Gastrocnemius medialis (tissue), 4 donors: Measurements from ENCODE around the gene TNS3. TPM values are rescaled to one million over a fixed set of nuclear protein-coding genes. Genes with fewer than 3 reads are reported as not detected.

Experiments
- ATAC-seq, 2 donors: fragments of 150-250 bp; one replicate each; pipeline ENCODE4 v1.9.1; 2016
- DNase-seq, 2 donors: peaks; one replicate each; pipeline ENCODE4 v3.0.0-alpha.2; 2019
- H3K27ac ChIP-seq, 4 donors: fragments of 200-600 bp; sonication (generic); 1 replicate in 1 of 4; 2 replicates in 3 of 4; pipeline ENCODE4 v1.5.1; 2016 to 2018; ENCODE audit warnings: mild to moderate bottlenecking in 2 of 4, moderate library complexity in 1 of 4
- H3K27me3 ChIP-seq, 3 donors: fragments of 200-600 bp; sonication (generic) in 2 of 3; 1 replicate in 1 of 3; 2 replicates in 2 of 3; pipeline versions ENCODE4 v1.5.1 to v1.6.0; 2016 to 2019; ENCODE audit warnings: mild to moderate bottlenecking in 1 of 3, moderate library complexity in 1 of 3
- H3K36me3 ChIP-seq, 2 donors: fragments of 200-600 bp; sonication (generic) in 1 of 2; one replicate each; pipeline ENCODE4 v1.5.1; 2017 to 2018
- H3K4me1 ChIP-seq, 2 donors: fragments of 200-600 bp; sonication (generic) in 1 of 2; one replicate each; pipeline ENCODE4 v1.5.1; 2016 to 2017; ENCODE audit warnings: mild to moderate bottlenecking in 2 of 2
- H3K4me3 ChIP-seq, 4 donors: fragments of 200-600 bp; sonication (generic) in 3 of 4; 1 replicate in 1 of 4; 2 replicates in 3 of 4; pipeline ENCODE4 v1.5.1; 2016 to 2019; ENCODE audit warnings: mild to moderate bottlenecking in 2 of 4
- H3K9me3 ChIP-seq, 3 donors: fragments of 200-600 bp; sonication (generic) in 2 of 3; 1 replicate in 1 of 3; 2 replicates in 2 of 3; pipeline ENCODE4 v1.5.1; 2016 to 2019
- POLR2A ChIP-seq, 2 donors: fragments of 450-650 bp; IDR thresholded peaks; one replicate each; pipeline ENCODE4 v1.6.1; 2017; ENCODE audit warnings: antibody characterized with exemption in 2 of 2, mild to moderate bottlenecking in 2 of 2, moderate library complexity in 2 of 2
- in situ Hi-C, 4 donors: fragments of 200-750 bp; cut with MboI; loops; one replicate each; pipeline versions ENCODE4 v1.15.0 to v1.8.0; 2017; ENCODE audit warnings: low sequenced_read_pairs in 4 of 4
- intact Hi-C: fragments of 100-400 bp; cut with DNase I; formaldehyde crosslinking; loops from one replicate; pipeline ENCODE4 v1.15.1; 2023; ENCODE audit warnings: low total_unique reads
- total RNA-seq, 4 donors: library from RNA; depleted of rRNA; stranded (reverse); fragments of >200 nt; gene quantifications; one replicate each; pipeline versions ENCODE4 v1.1.0 to v1.2.3, GENCODE V29; 2016
- TF ChIP-seq, protein P1 (sequence below), 5 experiments: fragments of 450-650 bp in 3 of 5; fragments of 200-600 bp in 2 of 5; sonication (generic) in 2 of 5; IDR thresholded peaks in 4 of 5; conservative IDR thresholded peaks in 1 of 5; 1 replicate in 4 of 5; 2 replicates in 1 of 5; pipeline ENCODE4 v1.5.1; 2016 to 2019; ENCODE audit warnings: antibody characterized with exemption in 5 of 5, mild to moderate bottlenecking in 3 of 5, moderate library complexity in 3 of 5

Gene TNS3
- total RNA-seq, 4 donors from 2014 or later, result 39.4 to 64.3 (median 50.5) TPM

DNA sequence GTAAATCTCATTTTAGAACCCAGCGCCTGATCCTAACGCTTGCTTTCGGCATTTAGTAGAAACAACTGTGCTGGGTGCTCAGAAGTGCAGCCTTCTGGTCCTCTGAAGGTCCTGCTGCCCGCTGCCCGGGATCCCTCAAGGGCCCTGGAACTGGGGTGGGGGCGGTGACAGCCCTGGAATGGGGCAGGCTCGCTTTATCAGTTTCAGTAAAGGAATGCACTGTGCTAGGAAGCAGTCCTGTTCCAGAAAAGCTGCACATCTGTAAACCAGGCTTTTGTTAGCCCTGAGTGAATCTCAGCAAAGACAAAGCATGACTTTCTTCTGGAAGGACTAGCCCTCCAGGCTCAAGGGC, 254.6 kb downstream of the TNS3 start:
- Histone ChIP-seq H3K4me1 (peaks cover 69 to 74% of the 10 kb centered on the region in 2 donors), H3K27ac (peak overlapping the region; percentile 70 to 87 (median 76)), H3K27me3 (no peaks in the 10 kb centered on the region), H3K36me3 (no peaks in the 10 kb centered on the region), H3K9me3 (no peaks in the 10 kb centered on the region), H3K4me3 (peak overlapping the region in 3 of 4 donors; percentile 41 to 45 (median 43))
- intact Hi-C loops, result no loop called here
- ATAC-seq (peak; percentile 9 to 10), DNase-seq (no peak)
- in situ Hi-C loops, result no loop called here
- TF ChIP-seq, protein P1, sequence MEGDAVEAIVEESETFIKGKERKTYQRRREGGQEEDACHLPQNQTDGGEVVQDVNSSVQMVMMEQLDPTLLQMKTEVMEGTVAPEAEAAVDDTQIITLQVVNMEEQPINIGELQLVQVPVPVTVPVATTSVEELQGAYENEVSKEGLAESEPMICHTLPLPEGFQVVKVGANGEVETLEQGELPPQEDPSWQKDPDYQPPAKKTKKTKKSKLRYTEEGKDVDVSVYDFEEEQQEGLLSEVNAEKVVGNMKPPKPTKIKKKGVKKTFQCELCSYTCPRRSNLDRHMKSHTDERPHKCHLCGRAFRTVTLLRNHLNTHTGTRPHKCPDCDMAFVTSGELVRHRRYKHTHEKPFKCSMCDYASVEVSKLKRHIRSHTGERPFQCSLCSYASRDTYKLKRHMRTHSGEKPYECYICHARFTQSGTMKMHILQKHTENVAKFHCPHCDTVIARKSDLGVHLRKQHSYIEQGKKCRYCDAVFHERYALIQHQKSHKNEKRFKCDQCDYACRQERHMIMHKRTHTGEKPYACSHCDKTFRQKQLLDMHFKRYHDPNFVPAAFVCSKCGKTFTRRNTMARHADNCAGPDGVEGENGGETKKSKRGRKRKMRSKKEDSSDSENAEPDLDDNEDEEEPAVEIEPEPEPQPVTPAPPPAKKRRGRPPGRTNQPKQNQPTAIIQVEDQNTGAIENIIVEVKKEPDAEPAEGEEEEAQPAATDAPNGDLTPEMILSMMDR (IDR thresholded peaks at IDR 0.05 in 4 of 5, conservative IDR thresholded peaks at IDR 0.05 in 1 of 5), result no peak
- no peak for TF ChIP-seq POLR2A (IDR thresholded peaks at IDR 0.05)

DNA sequence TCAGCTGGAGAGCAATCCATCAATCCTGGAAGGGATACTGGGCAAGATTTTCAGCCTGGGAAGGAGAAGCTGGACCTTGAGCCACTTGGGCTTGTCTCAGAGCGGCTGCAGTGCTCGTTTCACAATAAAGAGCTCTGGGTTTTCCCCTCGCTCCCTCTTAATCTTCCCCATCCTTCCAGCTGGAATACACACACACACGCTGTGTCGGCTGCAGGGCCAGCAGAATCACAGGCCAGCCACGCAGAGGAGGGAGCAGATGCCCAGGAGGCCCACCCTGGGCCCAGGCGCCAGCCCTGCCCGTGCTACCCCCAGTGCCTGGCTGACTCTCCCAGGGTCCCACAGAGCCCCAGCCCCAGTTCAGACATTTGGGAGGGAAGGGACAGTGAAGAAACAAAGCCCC, 255.1 kb downstream of the TNS3 start:
- no peak for DNase-seq
- peaks cover 65 to 71% of the 10 kb centered on the region in 2 donors for H3K4me1 ChIP-seq
- intact Hi-C loops, result no loop called here

DNA sequence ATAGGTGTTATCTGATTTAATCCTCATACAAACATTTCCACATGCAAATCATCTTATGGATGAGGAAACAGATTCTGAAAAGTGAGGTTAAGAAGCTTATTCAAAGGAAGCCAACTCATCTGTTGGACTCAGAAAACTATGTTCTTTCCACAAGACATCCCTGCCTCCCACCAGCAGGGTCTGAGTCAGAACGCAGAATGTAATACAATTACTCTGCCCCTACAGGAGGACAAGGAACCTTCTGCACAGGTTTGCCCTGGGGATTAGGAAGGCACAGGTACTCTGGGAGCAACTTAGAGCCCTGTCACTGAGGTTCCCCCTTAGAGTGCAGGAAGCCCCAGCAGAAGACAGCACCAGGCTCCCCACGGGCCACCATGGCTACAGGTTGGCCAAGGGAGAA, 255.7 kb downstream of the TNS3 start:
- Histone ChIP-seq H3K27ac (peak overlapping the region; percentile 70 to 87 (median 76)), H3K9me3 (no peaks in the 10 kb centered on the region), H3K4me1 (peaks cover 59 to 66% of the 10 kb centered on the region in 2 donors), H3K27me3 (no peaks in the 10 kb centered on the region), H3K4me3 (peak overlapping the region in 1 of 4 donors; percentile 43), H3K36me3 (no peaks in the 10 kb centered on the region)
- intact Hi-C loops (no loop called here), in situ Hi-C loops (no loop called here)
- TF ChIP-seq, protein P1 (IDR thresholded peaks at IDR 0.05 in 4 of 5, conservative IDR thresholded peaks at IDR 0.05 in 1 of 5), result peak in 1 of 5 experiments; percentile 12
- TF ChIP-seq POLR2A (IDR thresholded peaks at IDR 0.05), result no peak
- DNase-seq (no peak), ATAC-seq (no peak)

More for the DNA sequence above, 255.1 kb downstream of the TNS3 start:
- in situ Hi-C loops, result no loop called here
- peak overlapping the region; percentile 70 to 87 (median 76) for H3K27ac ChIP-seq
- H3K4me3 ChIP-seq, result peak overlapping the region in 3 of 4 donors; percentile 41 to 45 (median 43)
- H3K27me3 ChIP-seq, result no peaks in the 10 kb centered on the region
- peak in 1 of 2 donors; percentile 29 for ATAC-seq
- H3K36me3 ChIP-seq, result no peaks in the 10 kb centered on the region
- H3K9me3 ChIP-seq, result no peaks in the 10 kb centered on the region
- TF ChIP-seq, protein P1 (IDR thresholded peaks at IDR 0.05 in 4 of 5, conservative IDR thresholded peaks at IDR 0.05 in 1 of 5), result no peak
- TF ChIP-seq POLR2A (IDR thresholded peaks at IDR 0.05), result no peak

DNA sequence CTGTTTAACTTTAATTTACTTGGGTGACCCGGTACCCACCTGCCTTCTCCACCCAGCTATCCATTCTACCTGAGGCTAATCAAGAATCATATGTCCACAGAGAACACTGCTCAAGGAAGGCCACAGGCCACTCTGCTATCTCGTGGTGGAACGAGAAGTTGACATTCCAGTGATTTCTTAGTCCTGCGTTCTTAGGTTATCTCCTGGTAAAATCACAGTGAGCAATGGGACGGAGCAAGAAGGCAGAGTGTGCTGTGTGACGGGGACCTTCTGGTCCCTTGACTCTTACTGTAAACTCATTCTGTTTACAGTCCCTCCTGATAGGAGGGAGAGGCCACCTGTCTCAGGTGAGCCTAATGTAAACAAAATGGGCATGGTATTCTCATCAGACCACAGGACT, 256.6 kb downstream of the TNS3 start:
- no peak overlapping the region for H3K4me3 ChIP-seq
- peak overlapping the region in 3 of 4 donors; percentile 75 to 87 (median 78) for H3K27ac ChIP-seq
- no peaks in the 10 kb centered on the region for H3K27me3 ChIP-seq
- TF ChIP-seq POLR2A (IDR thresholded peaks at IDR 0.05), result no peak
- TF ChIP-seq, protein P1 (IDR thresholded peaks at IDR 0.05 in 4 of 5, conservative IDR thresholded peaks at IDR 0.05 in 1 of 5), result no peak
- DNase-seq, result no peak
- ATAC-seq, result no peak
- intact Hi-C loops, result no loop called here
- H3K36me3 ChIP-seq, result no peaks in the 10 kb centered on the region
- no peaks in the 10 kb centered on the region for H3K9me3 ChIP-seq
- peaks cover 52 to 64% of the 10 kb centered on the region in 2 donors for H3K4me1 ChIP-seq
- in situ Hi-C loops, result no loop called here

DNA sequence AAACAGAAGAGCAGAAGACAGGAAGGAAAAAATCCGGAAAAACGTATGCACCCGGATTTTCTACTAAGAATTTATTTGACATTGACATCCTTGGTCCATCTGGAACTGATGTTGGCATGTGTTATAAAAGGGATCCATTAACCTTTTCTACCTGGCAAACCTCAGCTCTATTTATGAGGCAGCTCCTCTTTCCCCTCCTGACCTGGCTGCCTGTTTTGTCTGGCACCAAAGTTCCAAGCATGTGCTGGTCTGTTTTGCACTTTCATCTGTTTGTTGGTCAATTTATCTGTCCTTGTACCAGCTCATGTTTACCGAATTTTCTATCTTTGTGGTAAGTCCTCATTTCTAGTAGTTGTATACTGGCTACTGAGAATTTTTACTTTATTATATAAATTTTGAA, 258.0 kb downstream of the TNS3 start:
- Histone ChIP-seq H3K27me3 (no peaks in the 10 kb centered on the region), H3K36me3 (no peaks in the 10 kb centered on the region), H3K4me1 (peaks cover 47 to 64% of the 10 kb centered on the region in 2 donors), H3K27ac (peak overlapping the region in 3 of 4 donors; percentile 65 to 78 (median 75)), H3K9me3 (no peaks in the 10 kb centered on the region), H3K4me3 (no peak overlapping the region)
- intact Hi-C loops (no loop called here), in situ Hi-C loops (no loop called here)
- DNase-seq (peak in 1 of 2 donors; percentile 58), ATAC-seq (peak; percentile 58 to 59)
- no peak for TF ChIP-seq POLR2A (IDR thresholded peaks at IDR 0.05)
- TF ChIP-seq, protein P1 (IDR thresholded peaks at IDR 0.05 in 4 of 5, conservative IDR thresholded peaks at IDR 0.05 in 1 of 5), result no peak
